Aorta (tissue), 5 donors: Measurements from ENCODE around the gene LRMDA. TPM values are rescaled to one million over a fixed set of nuclear protein-coding genes. Genes with fewer than 3 reads are reported as not detected.

Experiments
- ATAC-seq: fragments of 200-7000 bp; cut with Tn5 transposase; one replicate; pipeline ENCODE4 v1.9.1; 2022; ENCODE audit warnings: moderate library complexity; ENCODE audit not compliant: low FRiP score
- DNase-seq, 2 donors: peaks; one replicate each; pipeline ENCODE4 v3.0.0-alpha.2; 2020
- H3K27ac ChIP-seq, 2 donors: one replicate each; pipeline ENCODE4 v1.5.1; 2013; ENCODE audit warnings: low read length in 2 of 2, mild to moderate bottlenecking in 2 of 2, moderate library complexity in 2 of 2, control low read depth in 1 of 2, inconsistent platforms in 1 of 2, low read depth in 1 of 2
- H3K27me3 ChIP-seq, 2 donors: one replicate each; pipeline ENCODE4 v1.6.1; 2013; ENCODE audit warnings: control low read depth in 1 of 2, low read length in 1 of 2, mild to moderate bottlenecking in 1 of 2, moderate library complexity in 1 of 2; ENCODE audit not compliant: insufficient read depth in 2 of 2, control insufficient read depth in 1 of 2
- H3K36me3 ChIP-seq, 2 donors: one replicate each; pipeline ENCODE4 v1.6.1; 2013; ENCODE audit warnings: control low read depth in 1 of 2, low read length in 1 of 2, mild to moderate bottlenecking in 1 of 2; ENCODE audit not compliant: insufficient read depth in 2 of 2, control insufficient read depth in 1 of 2
- H3K4me1 ChIP-seq, 2 donors: one replicate each; pipeline ENCODE4 v1.6.1; 2013; ENCODE audit warnings: low read length in 2 of 2, control low read depth in 1 of 2, mild to moderate bottlenecking in 1 of 2, moderate library complexity in 1 of 2; ENCODE audit not compliant: insufficient read depth in 2 of 2, control insufficient read depth in 1 of 2
- H3K4me3 ChIP-seq, 2 donors: one replicate each; pipeline ENCODE4 v1.5.1; 2013; ENCODE audit warnings: low read length in 2 of 2, control low read depth in 1 of 2, mild to moderate bottlenecking in 1 of 2
- H3K9me3 ChIP-seq: one replicate; pipeline ENCODE4 v1.6.1; 2013; ENCODE audit warnings: mild to moderate bottlenecking, low read length; ENCODE audit not compliant: control insufficient read depth
- WGBS, 2 donors: extraction: QIAGEN DNeasy Blood & Tissue Kit; methylation state at CpG; one replicate each; pipeline ENCODE4 v1.1.7; 2013; 5-methylcytosine and 5-hydroxymethylcytosine counted together
- intact Hi-C, 2 donors: fragments of 100-400 bp; cut with DNase I; formaldehyde crosslinking; loops; one replicate each; pipeline versions ENCODE4 v1.14.2 to v1.15.0; 2022
- polyA plus RNA-seq, 2 donors: library from polyadenylated mRNA; stranded (reverse); fragments of 200-250 nt; gene quantifications; one replicate each; pipeline ENCODE4 v1.2.3, GENCODE V29; 2013
- total RNA-seq, 2 donors: library from RNA; stranded (reverse); fragmentation: NEBNext Ultra II Directional; extraction: Animal tissue kit (Norgen Biotek cat#: 25700); gene quantifications; one replicate each; pipeline ENCODE4 v1.2.1, GENCODE V29; 2021
- donor health status: healthy with polysubstance abuse.
- donor health status: Bipolar disorder and iron deficiency.
- donor health status: DM: no; HTN: no; CAD: no.
- donor health status: DM: no; HTN: no; CAD: no.
- donor health status: DM: yes; HTN: yes; CAD: no.

LRMDA gene
- total and polyA plus RNA-seq, 4 donors, result 7.4 to 25.7 (median 14.7) TPM

DNA sequence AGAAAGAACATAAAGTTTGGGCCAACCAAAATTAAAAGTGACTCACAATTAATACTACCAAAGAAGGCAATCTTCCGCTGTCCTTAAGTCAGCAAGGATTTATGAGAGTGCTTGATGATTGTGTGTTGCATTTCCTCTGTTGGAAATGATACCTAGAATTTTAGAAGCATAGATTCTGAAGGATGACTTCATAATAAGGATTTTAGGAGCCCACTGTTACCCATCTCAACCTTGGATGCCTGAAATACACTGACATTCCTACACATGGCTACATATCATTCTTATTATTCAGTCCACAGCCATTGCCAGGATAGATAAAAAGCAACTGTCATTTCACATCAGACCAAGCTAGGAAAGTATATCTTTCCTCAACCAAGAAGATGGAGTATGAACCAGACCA lies 823.8 kb downstream of the LRMDA start:
- ATAC-seq, result no peak
- no peak for DNase-seq
- WGBS, 2 donors, result 39 to 53% methylated on average over 1 of the region's 1 CpG
- Histone ChIP-seq H3K27ac (no peak overlapping the region), H3K9me3 (no peaks in the 10 kb centered on the region), H3K36me3 (no peaks in the 10 kb centered on the region), H3K4me3 (no peak overlapping the region), H3K27me3 (no peaks in the 10 kb centered on the region), H3K4me1 (no peaks in the 10 kb centered on the region)
- intact Hi-C loops, result no loop called here

DNA sequence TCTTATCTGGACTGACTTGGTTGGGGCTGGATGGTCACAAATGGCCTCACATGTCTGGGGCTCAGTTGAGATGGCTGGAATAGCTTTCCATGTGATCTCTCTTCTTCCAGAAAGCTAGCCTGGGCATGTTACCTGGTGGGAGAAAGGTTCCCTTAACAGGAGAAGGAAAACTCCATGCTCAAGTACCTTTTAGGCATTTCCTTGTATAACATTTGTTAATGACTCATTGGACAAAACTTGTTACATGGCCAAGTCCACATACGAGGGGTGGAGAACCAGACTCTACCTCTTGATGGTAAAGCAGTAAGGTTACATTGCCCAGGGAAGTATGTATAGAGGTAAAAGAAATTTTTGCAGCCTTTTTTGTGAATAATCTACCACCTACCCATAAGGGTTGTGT lies 826.4 kb downstream of the LRMDA start:
- H3K4me1 ChIP-seq, result no peaks in the 10 kb centered on the region
- no peak for ATAC-seq

DNA sequence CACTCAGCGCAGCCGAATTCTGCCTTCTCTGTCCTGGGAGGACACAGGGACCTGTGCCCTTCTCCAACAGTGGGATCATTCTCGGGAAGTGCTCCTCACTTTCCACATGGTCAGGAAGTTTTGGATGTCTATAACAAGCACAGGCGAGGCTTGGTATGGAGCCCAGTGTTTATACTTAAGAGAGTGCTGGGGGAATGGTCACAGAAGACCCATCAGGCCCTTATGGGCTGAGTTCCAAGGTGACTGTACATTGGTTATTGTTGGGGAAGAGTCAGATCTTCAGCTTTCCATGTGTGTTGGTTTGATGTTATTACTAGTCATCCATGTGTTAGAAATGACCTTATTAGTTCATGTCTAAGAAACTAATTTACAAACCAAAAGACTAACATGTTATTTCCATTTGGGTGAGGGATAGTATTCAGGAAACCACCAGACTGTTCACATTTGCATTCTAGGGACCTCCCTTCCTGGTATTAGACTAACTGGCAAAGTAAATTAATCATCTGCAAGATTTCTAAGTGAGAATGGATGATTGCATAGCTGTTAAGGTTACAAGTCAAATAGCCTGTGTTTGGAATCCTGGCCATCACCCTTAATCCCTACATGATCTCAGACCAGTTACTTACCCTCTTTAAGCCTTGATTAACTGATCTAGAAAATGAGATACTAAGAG lies 834.2 kb downstream of the LRMDA start:
- WGBS, 2 donors, result 72% methylated on average over 4 of the region's 4 CpGs
- intact Hi-C loops, result loop anchor here in 1 of 2 donors (10.0 kb wide), 1 partner anchor 141 kb away; no protein-coding TSS in a partner anchor
- H3K36me3 ChIP-seq, result no peaks in the 10 kb centered on the region
- H3K4me1 ChIP-seq, result no peaks in the 10 kb centered on the region
- H3K9me3 ChIP-seq, result no peaks in the 10 kb centered on the region
- no peaks in the 10 kb centered on the region for H3K27me3 ChIP-seq
- no peak overlapping the region for H3K4me3 ChIP-seq
- DNase-seq (no peak), ATAC-seq (no peak)
- H3K27ac ChIP-seq, result no peak overlapping the region

More for the DNA sequence above, 826.4 kb downstream of the LRMDA start:
- Histone ChIP-seq H3K4me3 (no peak overlapping the region), H3K27me3 (no peaks in the 10 kb centered on the region), H3K9me3 (no peaks in the 10 kb centered on the region), H3K36me3 (no peaks in the 10 kb centered on the region), H3K27ac (no peak overlapping the region)
- WGBS, 2 donors, result 54 to 55% methylated on average over 1 of the region's 1 CpG
- intact Hi-C loops, result no loop called here
- DNase-seq, result no peak

DNA sequence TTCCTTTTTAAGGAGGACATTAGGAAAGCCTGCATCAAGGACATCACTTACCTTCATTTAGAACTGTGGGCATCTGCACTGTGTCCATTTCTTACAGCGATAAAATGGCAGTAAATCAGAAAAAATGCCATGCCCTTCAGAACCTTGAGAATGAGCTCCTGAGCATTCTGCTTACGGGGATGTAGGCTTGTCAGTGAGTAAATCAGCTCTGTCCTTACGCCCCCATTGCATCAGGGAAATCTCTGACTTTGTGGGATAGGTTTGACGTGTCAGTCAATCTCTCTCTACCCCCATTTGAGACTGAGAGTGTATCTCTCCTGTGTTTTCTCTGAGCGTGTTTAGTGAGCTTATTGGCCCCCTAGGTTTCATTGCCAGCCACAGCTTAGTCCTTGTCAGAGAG lies 837.1 kb downstream of the LRMDA start:
- Histone ChIP-seq H3K4me1 (no peaks in the 10 kb centered on the region), H3K4me3 (no peak overlapping the region), H3K27ac (no peak overlapping the region), H3K27me3 (no peaks in the 10 kb centered on the region), H3K9me3 (peaks cover under 1% of the 10 kb centered on the region), H3K36me3 (no peaks in the 10 kb centered on the region)
- DNase-seq (no peak), ATAC-seq (no peak)
- intact Hi-C loops, result loop anchor here in 1 of 2 donors (10.0 kb wide), 1 partner anchor 144 kb away; no protein-coding TSS in a partner anchor
- WGBS, 2 donors, result 53 to 81% methylated on average over 5 of the region's 5 CpGs

DNA sequence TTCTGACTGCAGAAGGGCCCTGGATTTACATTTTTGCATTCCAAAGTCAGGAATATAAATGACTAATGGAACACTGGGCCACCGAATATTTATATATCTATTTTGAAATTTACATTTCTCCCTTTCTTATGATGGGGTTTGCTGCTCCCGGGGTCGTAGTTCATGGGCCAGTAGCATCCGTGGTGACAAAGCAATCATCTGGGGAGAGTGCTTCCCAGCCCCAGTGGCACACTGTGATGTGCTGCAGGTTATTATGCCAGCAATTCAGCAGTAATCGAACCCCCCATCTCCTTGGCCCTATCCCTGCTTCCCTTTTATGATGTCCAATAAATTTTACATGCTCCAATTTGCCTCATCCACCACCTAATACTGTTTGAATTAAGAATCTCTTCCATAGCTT lies 837.5 kb downstream of the LRMDA start:
- peaks cover 1% of the 10 kb centered on the region for H3K9me3 ChIP-seq
- no peak for ATAC-seq
- H3K27ac ChIP-seq, result no peak overlapping the region
- no peak for DNase-seq
- H3K27me3 ChIP-seq, result no peaks in the 10 kb centered on the region
- no peaks in the 10 kb centered on the region for H3K36me3 ChIP-seq
- no peak overlapping the region for H3K4me3 ChIP-seq
- intact Hi-C loops, result loop anchor here in 1 of 2 donors (10.0 kb wide), 1 partner anchor 144 kb away; no protein-coding TSS in a partner anchor
- no peaks in the 10 kb centered on the region for H3K4me1 ChIP-seq
- 86 to 88% methylated on average over 5 of the region's 5 CpGs for WGBS, 2 donors

DNA sequence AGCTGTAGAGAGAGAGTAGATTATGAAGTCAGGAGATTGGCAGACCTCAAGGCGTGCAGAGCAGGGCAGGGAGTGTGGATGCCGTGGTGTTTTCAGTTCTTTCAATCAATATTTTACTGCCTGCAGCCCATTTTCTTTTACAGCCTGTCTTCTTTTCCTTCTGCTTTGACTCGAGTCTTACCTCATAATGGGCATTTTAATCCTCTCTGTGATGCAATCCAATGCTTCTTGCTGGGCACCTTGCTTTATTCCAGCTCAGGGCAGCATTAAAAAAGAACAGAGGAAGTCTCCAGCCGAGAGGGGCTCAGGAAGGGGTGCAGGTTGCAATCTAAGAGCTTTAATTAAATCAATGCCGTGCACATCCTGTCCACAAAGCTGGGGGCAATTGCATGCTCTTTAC lies 839.0 kb downstream of the LRMDA start:
- Histone ChIP-seq H3K27me3 (no peaks in the 10 kb centered on the region), H3K27ac (no peak overlapping the region), H3K4me3 (no peak overlapping the region), H3K4me1 (no peaks in the 10 kb centered on the region), H3K9me3 (peaks cover 1% of the 10 kb centered on the region), H3K36me3 (no peaks in the 10 kb centered on the region)
- intact Hi-C loops, result no loop called here
- 91% methylated on average over 5 of the region's 5 CpGs for WGBS, 2 donors
- ATAC-seq (no peak), DNase-seq (no peak)

DNA sequence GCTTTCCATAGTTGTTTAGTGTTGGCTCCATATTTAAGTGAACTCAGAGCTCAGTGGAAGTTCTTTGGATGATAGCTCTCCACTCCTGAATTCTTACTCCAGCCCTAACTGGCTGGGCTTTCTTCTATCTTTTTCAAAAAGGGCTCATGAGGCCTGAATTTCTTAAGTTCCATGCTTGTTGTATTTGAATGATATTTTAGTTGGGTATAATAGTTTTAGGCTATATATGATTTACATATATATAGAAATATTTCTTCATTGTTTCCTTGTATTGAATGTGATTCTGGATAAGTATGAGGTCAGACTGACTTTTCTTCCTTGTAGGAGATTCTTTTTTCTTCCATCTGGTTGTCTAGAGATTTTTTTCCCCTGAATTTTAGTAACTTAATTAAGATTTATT lies 843.5 kb downstream of the LRMDA start:
- Histone ChIP-seq H3K9me3 (peaks cover 1% of the 10 kb centered on the region), H3K27me3 (no peaks in the 10 kb centered on the region), H3K27ac (no peak overlapping the region), H3K4me1 (no peaks in the 10 kb centered on the region), H3K36me3 (no peaks in the 10 kb centered on the region), H3K4me3 (no peak overlapping the region)
- ATAC-seq (no peak), DNase-seq (no peak)
- intact Hi-C loops, result no loop called here

DNA sequence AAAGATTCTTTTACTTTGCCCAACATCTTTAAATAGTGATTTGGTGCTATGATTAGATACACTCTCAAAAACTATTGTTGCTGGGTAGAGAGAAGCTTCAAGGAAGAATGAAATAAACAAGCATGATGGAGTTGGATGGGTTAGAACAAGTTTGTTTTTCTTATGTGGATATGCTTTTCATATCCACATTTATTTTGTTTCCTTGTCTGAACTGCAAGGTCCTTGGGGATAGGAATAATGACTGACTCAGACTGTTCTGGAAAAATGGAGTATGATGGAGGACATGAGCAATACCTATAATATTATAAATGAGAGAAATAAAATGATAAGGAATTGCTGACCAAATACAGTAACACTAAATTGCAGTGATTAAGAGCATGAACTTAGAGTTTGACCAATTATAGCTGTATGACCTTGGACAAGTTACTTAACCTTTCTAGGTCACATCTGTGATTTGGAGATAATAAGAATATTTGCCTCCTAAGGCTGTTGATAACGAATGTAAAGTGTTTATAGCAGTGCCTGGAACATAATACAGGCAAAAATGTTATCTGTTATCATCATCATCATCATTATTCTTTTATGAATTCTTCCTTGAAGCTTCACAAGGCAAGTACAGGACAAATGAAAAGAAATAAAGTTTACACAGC lies 847.5 kb downstream of the LRMDA start:
- Histone ChIP-seq H3K36me3 (no peaks in the 10 kb centered on the region), H3K9me3 (no peaks in the 10 kb centered on the region), H3K27me3 (no peaks in the 10 kb centered on the region), H3K27ac (no peak overlapping the region), H3K4me3 (no peak overlapping the region), H3K4me1 (peaks cover 0 to 2% of the 10 kb centered on the region in 2 donors)
- intact Hi-C loops, result no loop called here
- DNase-seq (no peak), ATAC-seq (no peak)
- WGBS, 2 donors, result 55 to 78% methylated on average over 1 of the region's 1 CpG

DNA sequence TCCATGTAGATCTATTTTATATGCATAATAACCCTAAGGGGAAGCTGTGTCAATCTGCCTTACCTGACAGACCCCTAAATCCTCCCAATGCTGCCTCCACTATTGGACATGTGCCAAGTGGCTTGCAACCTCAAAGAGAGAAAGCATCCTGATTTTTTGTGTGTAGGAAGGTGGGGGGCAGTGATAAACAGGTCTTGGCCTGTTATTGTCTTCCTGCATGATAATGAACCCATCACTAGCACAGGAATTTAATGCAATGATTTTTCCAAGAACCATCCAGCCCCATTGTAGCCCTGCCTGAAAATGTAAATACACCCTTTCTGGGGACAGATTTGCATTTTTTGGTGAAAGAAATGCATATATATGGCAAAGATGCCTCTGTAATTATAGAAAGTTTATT lies 850.2 kb downstream of the LRMDA start:
- H3K9me3 ChIP-seq, result no peaks in the 10 kb centered on the region
- H3K4me3 ChIP-seq, result no peak overlapping the region
- intact Hi-C loops, result no loop called here
- peaks cover 0 to 2% of the 10 kb centered on the region in 2 donors for H3K4me1 ChIP-seq
- DNase-seq, result no peak
- no peaks in the 10 kb centered on the region for H3K27me3 ChIP-seq
- H3K27ac ChIP-seq, result no peak overlapping the region
- no peaks in the 10 kb centered on the region for H3K36me3 ChIP-seq
- ATAC-seq, result no peak
